Keratinocyte (primary cell): ENCODE measurements around the gene SARS2. TPM values are rescaled to one million over a fixed set of nuclear protein-coding genes. Genes with fewer than 3 reads are reported as not detected.

Experiments used
- DNase-seq: peaks from one replicate; pipeline ENCODE4 v3.0.0-alpha.2; 2011; ENCODE audit warnings: low read depth, missing footprints, low spot score
- FAIRE-seq: peaks from 2 replicates; lab custom pipeline; 2011; peaks lifted over from hg19 to GRCh38; lab: Jason Lieb, UNC
- H2AFZ ChIP-seq: 2 replicates; pipeline ENCODE4 v1.6.0; 2012; ENCODE audit warnings: low read length, control low read depth, inconsistent platforms; ENCODE audit not compliant: control insufficient read depth
- H3K27ac ChIP-seq: 2 replicates; pipeline ENCODE4 v1.5.1; 2011; ENCODE audit warnings: low read length; ENCODE audit not compliant: control insufficient read depth, insufficient read depth
- H3K27me3 ChIP-seq: 3 replicates; pipeline ENCODE4 v1.6.0; 2011; ENCODE audit warnings: low read length; ENCODE audit not compliant: control insufficient read depth, insufficient read depth; ENCODE audit errors: extremely low read depth
- H3K36me3 ChIP-seq, 2 experiments: 2 replicates in 1 of 2; 3 replicates in 1 of 2; pipeline ENCODE4 v1.5.1; 2011; ENCODE audit warnings: low read length in 2 of 2, mild to moderate bottlenecking in 1 of 2; ENCODE audit not compliant: control insufficient read depth in 2 of 2, insufficient read depth in 2 of 2; ENCODE audit errors: extremely low read depth in 1 of 2
- H3K4me1 ChIP-seq: 3 replicates; pipeline ENCODE4 v1.5.1; 2011; ENCODE audit warnings: low read length; ENCODE audit not compliant: control insufficient read depth, insufficient read depth; ENCODE audit errors: extremely low read depth
- H3K4me2 ChIP-seq: 3 replicates; pipeline ENCODE4 v1.6.0; 2011; ENCODE audit warnings: low read depth, low read length; ENCODE audit not compliant: control insufficient read depth, insufficient read depth; ENCODE audit errors: extremely low read depth
- H3K4me3 ChIP-seq, 3 experiments: fragments of 200-600 bp in 1 of 3; sonication (generic) in 1 of 3; 2 replicates in 2 of 3; 3 replicates in 1 of 3; pipeline ENCODE4 v1.5.1; 2011 to 2016; ENCODE audit warnings: low read length in 3 of 3, mild to moderate bottlenecking in 3 of 3, control low read depth in 2 of 3, inconsistent platforms in 1 of 3, low read depth in 1 of 3, mixed read lengths in 1 of 3, mixed run types in 1 of 3, moderate library complexity in 1 of 3; ENCODE audit not compliant: control insufficient read depth in 2 of 3, insufficient read depth in 2 of 3; ENCODE audit errors: extremely low read depth in 1 of 3
- H3K79me2 ChIP-seq: 2 replicates; pipeline ENCODE4 v1.6.0; 2012; ENCODE audit warnings: low read length; ENCODE audit not compliant: control insufficient read depth, insufficient read depth
- H3K9ac ChIP-seq: 3 replicates; pipeline ENCODE4 v1.6.0; 2011; ENCODE audit warnings: low read length; ENCODE audit not compliant: control insufficient read depth, insufficient read depth; ENCODE audit errors: extremely low read depth
- H3K9me1 ChIP-seq: 3 replicates; pipeline ENCODE4 v1.6.0; 2011; ENCODE audit warnings: low read length; ENCODE audit not compliant: control insufficient read depth, insufficient read depth; ENCODE audit errors: extremely low read depth
- H3K9me3 ChIP-seq: 2 replicates; pipeline ENCODE4 v1.5.1; 2012; ENCODE audit warnings: low read depth, low read length; ENCODE audit not compliant: control insufficient read depth
- H4K20me1 ChIP-seq: 3 replicates; pipeline ENCODE4 v1.6.0; 2011; ENCODE audit warnings: low read length; ENCODE audit not compliant: control insufficient read depth, insufficient read depth; ENCODE audit errors: extremely low read depth
- CTCF ChIP-seq, 3 experiments: IDR thresholded peaks in 1 of 3; conservative IDR thresholded peaks in 1 of 3; optimal IDR thresholded peaks in 1 of 3; 2 replicates in 2 of 3; 3 replicates in 1 of 3; pipeline versions ENCODE3 to v1.5.1; 2011; ENCODE audit warnings: low read length in 3 of 3, mild to moderate bottlenecking in 3 of 3, moderate library complexity in 2 of 3, control low read depth in 1 of 3, inconsistent platforms in 1 of 3; ENCODE audit not compliant: insufficient read depth in 2 of 3; ENCODE audit errors: extremely low read depth in 1 of 3
- EZH2 ChIP-seq: IDR thresholded peaks from one replicate; pipeline ENCODE4 v1.6.1; 2012; ENCODE audit warnings: inconsistent platforms, mild to moderate bottlenecking, low read length, moderate library complexity
- dilution Hi-C: fragments of 300-500 bp; cut with MboI; formaldehyde crosslinking; loops from one replicate; pipeline ENCODE4 v1.7.0; 2020; ENCODE audit warnings: low sequenced_read_pairs; ENCODE audit not compliant: extremely low pct_ligation_motif_present
- polyA plus RNA-seq, 5 experiments: library from polyadenylated mRNA; depleted of rRNA in 3 of 5; stranded (reverse) in 3 of 5; stranded (forward) in 1 of 5; unstranded in 1 of 5; fragments of >200 nt; gene quantifications; 1 replicate in 1 of 5; 2 replicates in 3 of 5; 3 replicates in 1 of 5; pipeline versions ENCODE4 v1.2.1 to v1.2.3, GENCODE V29; 2011 to 2012; ENCODE audit warnings: missing spikeins in 2 of 5, low read depth in 1 of 5, low replicate concordance in 1 of 5

The SARS2 gene
- polyA plus RNA-seq, 1 donor (not counting 4 experiments of a cell fraction or from before 2014, with no cell fraction given) = 13.9 TPM

DNA sequence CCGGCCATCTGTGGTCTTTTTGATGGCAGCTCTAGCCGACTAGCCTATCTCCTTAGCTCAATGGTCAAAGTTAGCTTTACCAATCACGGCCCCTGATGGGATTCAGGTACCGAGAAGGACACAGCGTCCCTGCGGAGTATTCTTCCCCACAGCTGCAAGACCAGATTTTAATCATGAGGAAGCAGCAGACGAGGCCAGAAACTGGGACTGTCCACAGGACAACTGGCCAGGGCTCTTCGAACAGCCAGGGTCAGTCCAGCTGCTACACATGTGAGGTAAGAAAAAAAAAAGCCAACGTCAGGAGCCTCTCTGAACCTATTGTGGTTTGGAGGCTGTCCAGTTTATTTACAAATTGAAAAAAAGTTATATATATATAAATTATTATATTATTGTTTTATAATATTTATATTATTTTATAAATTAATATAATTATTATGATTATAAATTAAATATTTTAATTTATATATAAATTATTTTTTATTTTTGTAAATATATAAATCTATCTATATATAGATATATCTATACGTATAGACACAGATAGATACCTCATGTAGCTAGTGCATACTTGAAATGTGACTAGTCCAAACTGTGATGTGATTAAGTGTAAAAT, 63.3 kb downstream of the SARS2 start:
- no peak overlapping the region for H3K27ac ChIP-seq
- H3K4me2 ChIP-seq = no peak overlapping the region
- H3K4me1 ChIP-seq = peaks cover 9% of the 10 kb centered on the region
- H3K9me3 ChIP-seq = no peaks in the 10 kb centered on the region
- FAIRE-seq (no peak), DNase-seq (no peak)
- H2AFZ ChIP-seq = no peak overlapping the region
- no peaks in the 10 kb centered on the region for H3K79me2 ChIP-seq
- H3K4me3 ChIP-seq = no peak overlapping the region
- dilution Hi-C loops = no loop called here
- no peaks in the 10 kb centered on the region for H4K20me1 ChIP-seq
- no peaks in the 10 kb centered on the region for H3K36me3 ChIP-seq
- TF ChIP-seq CTCF (optimal IDR thresholded peaks at IDR 0.05 in 1 of 3, IDR thresholded peaks at IDR 0.05 in 1 of 3, conservative IDR thresholded peaks at IDR 0.05 in 1 of 3; ENCODE audit: extremely low read depth in 1 of 3, insufficient read depth in 2 of 3, low read length in 3 of 3) = no peak
- no peak for TF ChIP-seq EZH2
- H3K9ac ChIP-seq = no peak overlapping the region
- no peaks in the 10 kb centered on the region for H3K27me3 ChIP-seq
- H3K9me1 ChIP-seq = no peaks in the 10 kb centered on the region

Other genes starting within 250 kb of the SARS2 start
- gene CAPN12, start 186.3 kb downstream of the SARS2 start, polyA plus RNA-seq = 5.6 to 20.4 TPM (median 6.0 TPM) in 3 replicates
- 9.1 to 19.7 TPM (median 19.6 TPM) in 3 replicates for gene LGALS7, start 157.2 kb downstream of the SARS2 start, polyA plus RNA-seq
- gene LGALS7B, start 141.6 kb downstream of the SARS2 start, polyA plus RNA-seq = 1,330 to 7,133 TPM (median 1,668 TPM) in 3 replicates
- gene LGALS4, start 117.8 kb downstream of the SARS2 start, polyA plus RNA-seq = 0.11 to 0.30 TPM (median 0.13 TPM) in 3 replicates
- gene ECH1, start 99.0 kb downstream of the SARS2 start, polyA plus RNA-seq = 64.9 to 85.5 TPM (median 72.1 TPM) in 3 replicates
- gene HNRNPL, start 80.8 kb downstream of the SARS2 start, polyA plus RNA-seq = 144 to 343 TPM (median 308 TPM) in 3 replicates
- gene RINL, start 52.5 kb downstream of the SARS2 start, polyA plus RNA-seq = 3.2 to 6.3 TPM (median 4.3 TPM) in 3 replicates
- gene SIRT2, start 31.1 kb downstream of the SARS2 start, polyA plus RNA-seq = 46.6 to 57.4 TPM (median 47.6 TPM) in 3 replicates
- gene NFKBIB, start 30.8 kb downstream of the SARS2 start, polyA plus RNA-seq = 12.3 to 14.4 TPM (median 13.7 TPM) in 3 replicates
- 0.14 to 0.24 TPM (median 0.17 TPM) in 3 replicates for gene CCER2, start 18.6 kb downstream of the SARS2 start, polyA plus RNA-seq
- 37.7 to 65.9 TPM (median 43.4 TPM) in 3 replicates for gene MRPS12, start 181 bp upstream of the SARS2 start, polyA plus RNA-seq
- 5.4 to 7.7 TPM (median 6.5 TPM) in 3 replicates for gene FBXO17, start 45.0 kb upstream of the SARS2 start, polyA plus RNA-seq
- 4.4 to 6.9 TPM (median 4.4 TPM) in 3 replicates for gene FBXO27, start 101.8 kb upstream of the SARS2 start, polyA plus RNA-seq
- 0.08 to 0.28 TPM (median 0.09 TPM) in 3 replicates for gene ACP7, start 153.6 kb upstream of the SARS2 start, polyA plus RNA-seq
- gene PAK4, start 195.0 kb upstream of the SARS2 start, polyA plus RNA-seq = 9.8 to 17.4 TPM (median 11.2 TPM) in 3 replicates